B cell (primary cell): ENCODE data around the gene ACP7. TPM values are rescaled to one million over a fixed set of nuclear protein-coding genes. Genes with fewer than 3 reads are reported as not detected.

ENCODE experiments used
- ATAC-seq: fragments of 200-7000 bp; cut with Tn5 transposase; one replicate; pipeline ENCODE4 v1.10.0; 2021; ENCODE audit warnings: low read depth, mild to moderate bottlenecking, moderate number of reproducible peaks, moderate library complexity
- CTCF ChIA-PET: fragments of 350-600 bp; sonication (Branson Sonifier 250); formaldehyde crosslinking; loops from one replicate; lab custom pipeline; 2021; ENCODE audit warnings: antibody characterized with exemption, inconsistent platforms; lab: Charles Lee
- POLR2A ChIA-PET: fragments of 350-600 bp; sonication (Branson Sonifier 250); formaldehyde crosslinking; loops from one replicate; lab custom pipeline; 2021; ENCODE audit warnings: antibody characterized with exemption; lab: Charles Lee
- DNase-seq: peaks from one replicate; pipeline ENCODE4 v3.0.0; 2013
- H2AFZ ChIP-seq: 2 replicates; pipeline ENCODE4 v1.6.1; 2012; ENCODE audit warnings: mild to moderate bottlenecking, low read depth, low read length; ENCODE audit not compliant: insufficient read depth, poor library complexity, severe bottlenecking
- H3K27ac ChIP-seq, 2 donors: 1 replicate in 1 of 2; 2 replicates in 1 of 2; pipeline ENCODE4 v1.5.1; 2012 to 2013; ENCODE audit warnings: low read length in 2 of 2, mild to moderate bottlenecking in 2 of 2, moderate library complexity in 1 of 2
- H3K27me3 ChIP-seq, 4 experiments: fragments of 200-600 bp in 1 of 4; sonication (generic) in 1 of 4; replicated peaks in 1 of 4; 1 replicate in 2 of 4; 2 replicates in 2 of 4; pipeline versions ENCODE4 v1.6.1 to v1.7.0; 2013 to 2016; ENCODE audit warnings: low read length in 3 of 4, mild to moderate bottlenecking in 2 of 4, mixed read lengths in 1 of 4, moderate library complexity in 1 of 4; ENCODE audit not compliant: insufficient read depth in 4 of 4, control insufficient read depth in 3 of 4; ENCODE audit errors: control extremely low read depth in 1 of 4
- H3K36me3 ChIP-seq, 2 experiments: replicated peaks in 1 of 2; 1 replicate in 1 of 2; 2 replicates in 1 of 2; pipeline versions ENCODE4 v1.6.1 to v1.7.1; 2013; ENCODE audit warnings: low read length in 1 of 2; ENCODE audit not compliant: insufficient read depth in 2 of 2, control insufficient read depth in 1 of 2; ENCODE audit errors: control extremely low read depth in 1 of 2, extremely low read depth in 1 of 2
- H3K4me1 ChIP-seq, 2 donors: fragments of 200-600 bp in 1 of 2; sonication (generic) in 1 of 2; 1 replicate in 1 of 2; 2 replicates in 1 of 2; pipeline versions ENCODE4 v1.5.1 to v1.6.1; 2013 to 2017; ENCODE audit warnings: low read length in 2 of 2; ENCODE audit not compliant: control insufficient read depth in 2 of 2, insufficient read depth in 2 of 2
- H3K4me2 ChIP-seq: replicated peaks from 2 replicates; pipeline ENCODE3; 2012; ENCODE audit warnings: mild to moderate bottlenecking, low read depth, low read length; ENCODE audit not compliant: poor library complexity, severe bottlenecking
- H3K4me3 ChIP-seq, 5 experiments: fragments of 200-600 bp in 1 of 5; sonication (generic) in 1 of 5; 1 replicate in 3 of 5; 2 replicates in 2 of 5; pipeline versions ENCODE4 v1.5.1 to v1.7.0; 2011 to 2016; ENCODE audit warnings: low read length in 4 of 5, mild to moderate bottlenecking in 4 of 5, low read depth in 2 of 5, control low read depth in 1 of 5, moderate library complexity in 1 of 5; ENCODE audit not compliant: insufficient read depth in 1 of 5; ENCODE audit errors: control extremely low read depth in 1 of 5, extremely low read depth in 1 of 5
- H3K79me2 ChIP-seq: fragments of 200-600 bp; sonication (generic); one replicate; pipeline ENCODE4 v1.6.0; 2016; ENCODE audit warnings: low read length; ENCODE audit not compliant: control insufficient read depth, insufficient read depth
- H3K9ac ChIP-seq: fragments of 200-600 bp; sonication (generic); 2 replicates; pipeline ENCODE4 v1.6.1; 2017; ENCODE audit warnings: mild to moderate bottlenecking, low read length, moderate library complexity
- H3K9me3 ChIP-seq, 3 donors: one replicate each; pipeline versions ENCODE4 v1.6.1 to v1.7.1; 2013; ENCODE audit warnings: low read length in 2 of 3; ENCODE audit not compliant: control insufficient read depth in 2 of 3, insufficient read depth in 1 of 3; ENCODE audit errors: control extremely low read depth in 1 of 3
- H4K20me1 ChIP-seq: 2 replicates; pipeline ENCODE4 v1.6.0; 2012; ENCODE audit warnings: mild to moderate bottlenecking, low read length; ENCODE audit not compliant: insufficient read depth, control insufficient read depth, poor library complexity, severe bottlenecking
- H3K27ac Mint-ChIP-seq: one replicate; pipeline ENCODE4 v1.8.0; 2021; ENCODE audit warnings: mixed read lengths
- H3K27me3 Mint-ChIP-seq: one replicate; pipeline ENCODE4 v1.8.0; 2021; ENCODE audit warnings: mixed read lengths
- H3K4me1 Mint-ChIP-seq: one replicate; pipeline ENCODE4 v1.8.0; 2021; ENCODE audit warnings: mixed read lengths
- H3K4me3 Mint-ChIP-seq: one replicate; pipeline ENCODE4 v1.8.0; 2021; ENCODE audit warnings: mixed read lengths
- H3K9me3 Mint-ChIP-seq: one replicate; pipeline ENCODE4 v1.8.0; 2022; ENCODE audit warnings: mixed read lengths; ENCODE audit not compliant: insufficient read depth
- EZH2 ChIP-seq: IDR thresholded peaks from 2 replicates; pipeline ENCODE4 v1.6.1; 2012; ENCODE audit warnings: borderline replicate concordance, low read depth, mild to moderate bottlenecking, moderate library complexity, low read length; ENCODE audit not compliant: insufficient read depth, poor library complexity, severe bottlenecking
- WGBS: methylation state at CpG from one replicate; pipeline ENCODE4 v1.1.5; 2013; ENCODE audit warnings: missing lambda C conversion rate; ENCODE audit not compliant: insufficient coverage; 5-methylcytosine and 5-hydroxymethylcytosine counted together
- intact Hi-C: fragments of 100-400 bp; cut with micrococcal nuclease; formaldehyde crosslinking; loops from one replicate; pipeline ENCODE4 v1.10.0; 2022
- polyA plus RNA-seq: library from polyadenylated mRNA; depleted of rRNA; stranded (reverse); fragments of >200 nt; gene quantifications from 2 replicates; pipeline ENCODE4 v1.2.3, GENCODE V29; 2012
- total RNA-seq, 2 donors: library from RNA; stranded (reverse); fragments of 120-200 nt in 1 of 2; gene quantifications; 1 replicate in 1 of 2; 2 replicates in 1 of 2; pipeline versions ENCODE4 v1.2.3 to v1.2.4, GENCODE V29; 2013 to 2022
- TF ChIP-seq, protein P1 (sequence below): fragments of 200-600 bp; IDR thresholded peaks from one replicate; pipeline ENCODE4 v1.8.0; 2022; ENCODE audit warnings: antibody characterized with exemption, mild to moderate bottlenecking

ACP7 gene
- total and polyA plus RNA-seq, 2 donors (not counting 1 experiment from before 2014, with no cell fraction given) = not detected

DNA sequence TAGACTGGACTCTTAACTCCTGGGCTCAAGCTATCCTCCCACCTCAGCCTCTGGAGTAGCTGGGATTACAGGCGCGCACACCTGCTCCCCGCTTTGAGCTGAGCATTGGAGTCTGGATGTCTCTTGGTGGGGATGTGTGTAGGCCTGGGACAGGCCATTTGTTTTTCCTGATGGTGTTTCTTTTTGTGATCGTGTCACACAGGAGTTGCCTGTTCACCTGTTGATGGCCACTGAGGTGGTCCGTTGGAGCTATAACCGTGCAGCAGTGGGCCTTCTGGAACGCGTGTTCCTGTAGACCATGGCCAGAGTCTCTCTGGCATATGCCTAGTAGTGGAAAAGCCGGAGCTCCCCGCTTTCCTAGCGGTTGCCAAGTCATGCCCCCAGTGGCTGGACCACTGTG, 44.9 kb downstream of the ACP7 start:
- CTCF ChIA-PET = interaction anchor here (0.5 kb wide), 2 partner anchors 10 to 63 kb away, joined by 3 to 4 read pairs; no protein-coding TSS in a partner anchor
- Histone ChIP-seq H2AFZ (no peak overlapping the region), H3K4me2 (no peak overlapping the region), H3K9ac (no peak overlapping the region), H3K9me3 (no peaks in the 10 kb centered on the region), H3K27me3 (no peaks in the 10 kb centered on the region), H4K20me1 (peaks cover 16% of the 10 kb centered on the region), H3K27ac (no peak overlapping the region), H3K4me3 (no peak overlapping the region), H3K4me1 (peaks cover 0 to 30% of the 10 kb centered on the region in 2 donors), H3K36me3 (no peaks in the 10 kb centered on the region), H3K79me2 (peaks cover 35% of the 10 kb centered on the region)
- POLR2A ChIA-PET = no interaction called here
- no peak overlapping the region for H3K4me3 Mint-ChIP-seq
- TF ChIP-seq EZH2 = no peak
- TF ChIP-seq, protein P1, sequence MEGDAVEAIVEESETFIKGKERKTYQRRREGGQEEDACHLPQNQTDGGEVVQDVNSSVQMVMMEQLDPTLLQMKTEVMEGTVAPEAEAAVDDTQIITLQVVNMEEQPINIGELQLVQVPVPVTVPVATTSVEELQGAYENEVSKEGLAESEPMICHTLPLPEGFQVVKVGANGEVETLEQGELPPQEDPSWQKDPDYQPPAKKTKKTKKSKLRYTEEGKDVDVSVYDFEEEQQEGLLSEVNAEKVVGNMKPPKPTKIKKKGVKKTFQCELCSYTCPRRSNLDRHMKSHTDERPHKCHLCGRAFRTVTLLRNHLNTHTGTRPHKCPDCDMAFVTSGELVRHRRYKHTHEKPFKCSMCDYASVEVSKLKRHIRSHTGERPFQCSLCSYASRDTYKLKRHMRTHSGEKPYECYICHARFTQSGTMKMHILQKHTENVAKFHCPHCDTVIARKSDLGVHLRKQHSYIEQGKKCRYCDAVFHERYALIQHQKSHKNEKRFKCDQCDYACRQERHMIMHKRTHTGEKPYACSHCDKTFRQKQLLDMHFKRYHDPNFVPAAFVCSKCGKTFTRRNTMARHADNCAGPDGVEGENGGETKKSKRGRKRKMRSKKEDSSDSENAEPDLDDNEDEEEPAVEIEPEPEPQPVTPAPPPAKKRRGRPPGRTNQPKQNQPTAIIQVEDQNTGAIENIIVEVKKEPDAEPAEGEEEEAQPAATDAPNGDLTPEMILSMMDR = no peak
- intact Hi-C loops = no loop called here
- H3K27ac Mint-ChIP-seq = no peak overlapping the region
- no peaks in the 10 kb centered on the region for H3K27me3 Mint-ChIP-seq
- no peaks in the 10 kb centered on the region for H3K9me3 Mint-ChIP-seq
- H3K4me1 Mint-ChIP-seq = peaks cover 63% of the 10 kb centered on the region
- ATAC-seq = no peak
- no peak for DNase-seq
- 94% methylated on average over 9 of the region's 11 CpGs for WGBS

DNA sequence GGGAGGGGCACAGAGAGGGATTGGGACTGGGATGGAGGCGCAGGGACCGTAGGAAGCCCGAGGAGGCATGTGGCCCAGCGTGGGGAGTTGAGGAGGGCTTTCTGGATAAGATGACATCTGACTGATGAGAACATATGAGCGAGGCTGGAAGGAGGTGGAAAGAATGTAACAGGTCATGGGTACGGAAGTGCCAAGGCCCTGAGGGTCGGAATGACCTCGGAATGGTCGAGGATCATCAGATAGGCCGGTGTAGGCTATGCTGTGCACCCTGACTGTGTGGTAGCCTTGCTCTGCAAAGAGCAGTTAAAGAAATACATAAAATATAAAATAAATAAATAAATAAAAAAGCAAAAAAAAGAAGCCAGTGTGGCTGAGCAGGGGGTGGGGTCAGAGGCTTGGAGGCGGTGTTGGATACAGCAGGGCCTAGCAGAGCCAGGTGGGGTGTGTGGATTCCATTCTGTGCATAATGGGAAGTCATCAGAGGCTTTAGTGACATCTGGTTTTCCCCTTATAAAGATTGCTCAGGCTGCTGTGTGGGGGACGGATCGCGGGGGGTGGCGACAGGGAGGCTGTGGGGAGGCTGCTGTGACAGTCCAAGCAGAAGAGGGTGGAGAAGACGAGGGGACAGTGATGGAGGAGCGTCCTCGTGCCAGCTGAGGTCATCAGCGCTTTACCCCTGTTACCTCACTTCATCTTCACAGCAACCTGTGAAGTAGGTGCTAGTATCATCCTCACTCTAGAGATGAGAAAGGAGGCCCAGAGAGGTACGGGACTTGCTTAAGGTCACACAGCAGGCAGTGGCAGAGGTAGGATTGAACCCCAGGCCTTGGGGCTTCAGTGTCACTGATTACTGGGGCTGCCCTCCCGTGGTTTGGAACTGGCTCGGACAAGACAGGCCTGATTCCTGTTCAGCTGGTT, 46.4 kb downstream of the ACP7 start:
- WGBS = 73% methylated on average over 11 of the region's 22 CpGs
- Histone ChIP-seq H3K27me3 (no peaks in the 10 kb centered on the region), H2AFZ (no peak overlapping the region), H3K9ac (no peak overlapping the region), H3K9me3 (no peaks in the 10 kb centered on the region), H3K36me3 (no peaks in the 10 kb centered on the region), H3K4me2 (peak overlapping the region; percentile 32), H4K20me1 (peaks cover 17% of the 10 kb centered on the region), H3K27ac (no peak overlapping the region), H3K4me3 (no peak overlapping the region), H3K79me2 (peaks cover 46% of the 10 kb centered on the region), H3K4me1 (peaks cover 0 to 17% of the 10 kb centered on the region in 2 donors)
- TF ChIP-seq, protein P1 = no peak
- no peak for TF ChIP-seq EZH2
- ATAC-seq (no peak), DNase-seq (peak; percentile 32)
- H3K27ac Mint-ChIP-seq = no peak overlapping the region
- no peak overlapping the region for H3K4me3 Mint-ChIP-seq
- H3K9me3 Mint-ChIP-seq = no peaks in the 10 kb centered on the region
- intact Hi-C loops = no loop called here
- no peaks in the 10 kb centered on the region for H3K27me3 Mint-ChIP-seq
- peaks cover 55% of the 10 kb centered on the region for H3K4me1 Mint-ChIP-seq
- ChIA-PET POLR2A (no interaction called here), CTCF (interaction anchor here (1.3 kb wide), 1 partner anchor 8 kb away, joined by 3 read pairs; no protein-coding TSS in a partner anchor)
